ENCODE results near the gene CEACAM20.

DNA sequence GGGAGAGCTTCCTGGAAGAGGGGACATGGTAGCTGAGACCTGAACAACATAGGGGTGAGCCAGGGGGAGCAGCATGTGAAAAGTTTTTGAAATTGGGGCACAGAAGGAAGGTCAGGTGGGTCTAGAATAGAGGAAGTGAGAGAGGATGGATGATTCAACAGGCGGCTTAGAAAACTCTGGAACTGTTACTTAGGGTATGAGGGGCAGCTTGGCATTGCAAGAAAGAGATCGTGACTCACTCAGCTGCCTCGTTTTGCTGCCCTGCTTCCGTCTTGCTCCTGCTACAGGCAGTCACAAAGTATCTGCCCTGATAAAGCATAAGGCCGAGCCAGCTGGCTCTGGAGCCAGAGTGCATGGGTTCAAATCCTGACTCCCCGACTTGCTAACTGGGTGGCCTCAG is 1.3 kb upstream of the CEACAM20 start:
- TF ChIP-seq, protein P1, sequence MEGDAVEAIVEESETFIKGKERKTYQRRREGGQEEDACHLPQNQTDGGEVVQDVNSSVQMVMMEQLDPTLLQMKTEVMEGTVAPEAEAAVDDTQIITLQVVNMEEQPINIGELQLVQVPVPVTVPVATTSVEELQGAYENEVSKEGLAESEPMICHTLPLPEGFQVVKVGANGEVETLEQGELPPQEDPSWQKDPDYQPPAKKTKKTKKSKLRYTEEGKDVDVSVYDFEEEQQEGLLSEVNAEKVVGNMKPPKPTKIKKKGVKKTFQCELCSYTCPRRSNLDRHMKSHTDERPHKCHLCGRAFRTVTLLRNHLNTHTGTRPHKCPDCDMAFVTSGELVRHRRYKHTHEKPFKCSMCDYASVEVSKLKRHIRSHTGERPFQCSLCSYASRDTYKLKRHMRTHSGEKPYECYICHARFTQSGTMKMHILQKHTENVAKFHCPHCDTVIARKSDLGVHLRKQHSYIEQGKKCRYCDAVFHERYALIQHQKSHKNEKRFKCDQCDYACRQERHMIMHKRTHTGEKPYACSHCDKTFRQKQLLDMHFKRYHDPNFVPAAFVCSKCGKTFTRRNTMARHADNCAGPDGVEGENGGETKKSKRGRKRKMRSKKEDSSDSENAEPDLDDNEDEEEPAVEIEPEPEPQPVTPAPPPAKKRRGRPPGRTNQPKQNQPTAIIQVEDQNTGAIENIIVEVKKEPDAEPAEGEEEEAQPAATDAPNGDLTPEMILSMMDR (IDR thresholded peaks at IDR 0.05) = no peak
- TF ChIP-seq POLR2A (IDR thresholded peaks at IDR 0.05) = no peak

All from heart left ventricle (tissue), 13 donors.